ENCODE measurements around the gene TWIST2. TPM values are rescaled to one million over a fixed set of nuclear protein-coding genes. Genes with fewer than 3 reads are reported as not detected.
A peak's percentile ranks its signal among the peaks of the same experiment; 100 is the strongest.

TWIST2 gene
- polyA plus RNA-seq, 3 donors, result 0.43 to 0.49 (median 0.43) TPM

DNA sequence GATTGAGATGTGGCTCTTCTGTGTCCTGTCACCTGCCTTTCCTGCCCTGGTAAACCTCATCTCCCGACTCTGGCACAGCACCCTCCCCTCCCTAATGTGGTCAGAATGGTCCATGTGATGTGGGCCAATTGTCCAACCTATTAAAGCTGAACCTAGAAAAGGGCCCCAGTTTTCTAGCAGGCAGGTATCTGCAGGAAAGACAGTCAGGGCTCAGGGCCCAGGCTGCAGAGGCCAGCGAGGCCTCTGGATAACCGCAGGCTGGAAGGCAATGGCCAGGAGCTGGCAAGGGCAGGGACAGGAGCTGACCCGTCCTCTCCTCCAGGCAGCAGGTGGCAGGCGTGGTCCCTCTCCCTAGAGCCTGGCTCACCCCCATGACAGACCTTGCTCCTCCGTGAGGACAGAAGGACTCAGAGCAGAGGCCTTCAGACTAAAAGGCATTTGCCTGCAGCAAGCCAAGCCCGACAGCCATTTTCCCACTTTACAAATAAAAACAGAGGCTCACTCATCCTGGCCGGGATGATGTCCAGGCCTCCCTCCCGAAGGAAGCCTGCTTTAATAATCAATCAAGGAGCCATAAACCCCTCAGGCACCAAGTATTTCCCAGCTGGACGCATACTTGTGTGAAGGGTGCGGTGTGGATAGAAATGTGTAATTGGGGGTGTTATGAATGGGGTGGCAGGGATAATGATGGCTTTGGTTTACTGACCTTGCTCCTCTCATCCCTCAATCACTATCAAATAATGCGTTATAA, 107.1 kb downstream of the TWIST2 start:
- H2AFZ ChIP-seq (ENCODE audit: insufficient read depth, low read depth, low read length, poor library complexity, severe bottlenecking), result no peak overlapping the region
- H3K9ac ChIP-seq (ENCODE audit: insufficient read depth, low read length, poor library complexity, severe bottlenecking), result no peak overlapping the region
- Mint-ChIP-seq H3K27me3 (ENCODE audit: low read depth in 3 of 3) (peaks cover 36 to 52% (median 39%) of the 10 kb centered on the region in 3 donors), H3K4me1 (no peaks in the 10 kb centered on the region), H3K27ac (no peak overlapping the region), H3K36me3 (no peaks in the 10 kb centered on the region), H3K4me3 (no peak overlapping the region), H3K9me3 (peaks cover 0 to 9% (median 2%) of the 10 kb centered on the region in 7 donors)
- WGBS (ENCODE audit: insufficient coverage), result 84% methylated on average over 6 of the region's 12 CpGs
- no peaks in the 10 kb centered on the region for H4K20me1 ChIP-seq (ENCODE audit: insufficient read depth, low read length)
- H3K4me1 ChIP-seq (ENCODE audit: control insufficient read depth in 1 of 2, insufficient read depth in 2 of 2, low read length in 2 of 2), result no peaks in the 10 kb centered on the region
- H3K36me3 ChIP-seq (replicated peaks in 1 of 2; ENCODE audit: control insufficient read depth in 1 of 2, insufficient read depth in 2 of 2, low read length in 2 of 2), result no peaks in the 10 kb centered on the region
- intact Hi-C loops (cut with micrococcal nuclease), result no loop called here
- DNase-seq, result no peak
- peaks cover 11 to 52% of the 10 kb centered on the region in 2 donors for H3K27me3 ChIP-seq (ENCODE audit: control insufficient read depth in 2 of 2, insufficient read depth in 2 of 2, low read length in 2 of 2)
- H3K27ac ChIP-seq (ENCODE audit: low read depth in 1 of 2, low read length in 2 of 2), result no peak overlapping the region
- no peaks in the 10 kb centered on the region for H3K79me2 ChIP-seq (ENCODE audit: insufficient read depth, low read length)
- no peak overlapping the region for H3K4me3 ChIP-seq (replicated peaks in 1 of 3; ENCODE audit: low read depth in 2 of 3, low read length in 3 of 3)
- H3K4me2 ChIP-seq (replicated peaks; ENCODE audit: extremely low read depth, low read length, poor library complexity, severe bottlenecking), result no peak overlapping the region
- H3K9me3 ChIP-seq (replicated peaks in 1 of 2; ENCODE audit: control insufficient read depth in 1 of 2, insufficient read depth in 1 of 2, low read length in 2 of 2), result peaks cover 0 to 4% of the 10 kb centered on the region in 2 donors
- TF ChIP-seq, protein P1, sequence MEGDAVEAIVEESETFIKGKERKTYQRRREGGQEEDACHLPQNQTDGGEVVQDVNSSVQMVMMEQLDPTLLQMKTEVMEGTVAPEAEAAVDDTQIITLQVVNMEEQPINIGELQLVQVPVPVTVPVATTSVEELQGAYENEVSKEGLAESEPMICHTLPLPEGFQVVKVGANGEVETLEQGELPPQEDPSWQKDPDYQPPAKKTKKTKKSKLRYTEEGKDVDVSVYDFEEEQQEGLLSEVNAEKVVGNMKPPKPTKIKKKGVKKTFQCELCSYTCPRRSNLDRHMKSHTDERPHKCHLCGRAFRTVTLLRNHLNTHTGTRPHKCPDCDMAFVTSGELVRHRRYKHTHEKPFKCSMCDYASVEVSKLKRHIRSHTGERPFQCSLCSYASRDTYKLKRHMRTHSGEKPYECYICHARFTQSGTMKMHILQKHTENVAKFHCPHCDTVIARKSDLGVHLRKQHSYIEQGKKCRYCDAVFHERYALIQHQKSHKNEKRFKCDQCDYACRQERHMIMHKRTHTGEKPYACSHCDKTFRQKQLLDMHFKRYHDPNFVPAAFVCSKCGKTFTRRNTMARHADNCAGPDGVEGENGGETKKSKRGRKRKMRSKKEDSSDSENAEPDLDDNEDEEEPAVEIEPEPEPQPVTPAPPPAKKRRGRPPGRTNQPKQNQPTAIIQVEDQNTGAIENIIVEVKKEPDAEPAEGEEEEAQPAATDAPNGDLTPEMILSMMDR (IDR thresholded peaks at IDR 0.05), result no peak

DNA sequence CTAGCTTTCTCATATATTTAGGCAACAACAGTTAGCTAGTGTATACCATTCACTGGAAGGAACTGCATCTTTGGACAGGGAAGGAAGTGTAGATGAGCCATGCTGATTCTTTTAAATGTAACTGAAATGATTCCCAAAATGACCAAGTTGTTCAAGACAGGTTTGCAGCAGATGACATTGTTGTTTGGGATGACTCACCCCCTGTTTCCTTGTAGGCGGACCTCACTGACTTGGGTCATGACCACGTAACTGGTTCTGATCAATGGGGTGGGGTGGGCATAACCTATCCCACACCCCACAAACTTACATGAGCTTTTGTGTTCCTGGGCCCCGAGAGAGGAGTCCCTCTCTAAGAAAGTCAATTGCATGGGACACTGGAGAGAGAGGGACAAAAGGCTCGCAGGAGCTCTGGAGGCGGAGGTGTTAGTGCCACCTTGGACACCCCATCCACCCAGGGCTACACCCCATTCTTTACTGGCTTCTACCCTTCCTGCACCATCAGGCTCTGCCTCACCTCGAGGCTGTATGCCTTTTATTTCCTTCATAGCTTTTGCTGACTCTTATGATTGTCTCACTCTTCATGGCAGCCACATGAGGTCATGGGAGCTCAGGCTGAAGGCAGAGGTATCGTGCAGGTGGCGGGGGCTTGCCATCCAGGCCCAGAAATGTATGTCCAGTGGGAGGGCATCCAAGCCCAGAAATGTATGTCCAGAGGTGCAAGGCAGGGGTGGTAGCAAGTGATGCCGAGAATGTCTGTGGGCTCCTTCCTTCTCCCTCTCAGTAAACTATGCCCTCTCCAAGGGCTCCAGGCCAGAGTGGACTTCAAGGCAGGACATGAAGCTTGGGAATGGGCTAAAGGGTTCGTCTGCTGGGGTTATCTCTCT, 108.0 kb downstream of the TWIST2 start:
- intact Hi-C loops (cut with micrococcal nuclease), result no loop called here
- no peak overlapping the region for H3K27ac Mint-ChIP-seq

More for the DNA sequence above, 108.0 kb downstream of the TWIST2 start:
- Histone ChIP-seq H3K4me1 (ENCODE audit: control insufficient read depth in 1 of 2, insufficient read depth in 2 of 2, low read length in 2 of 2) (no peaks in the 10 kb centered on the region), H3K4me3 (replicated peaks in 1 of 3; ENCODE audit: low read depth in 2 of 3, low read length in 3 of 3) (no peak overlapping the region), H3K36me3 (replicated peaks in 1 of 2; ENCODE audit: control insufficient read depth in 1 of 2, insufficient read depth in 2 of 2, low read length in 2 of 2) (no peaks in the 10 kb centered on the region), H3K27ac (ENCODE audit: low read depth in 1 of 2, low read length in 2 of 2) (no peak overlapping the region), H3K79me2 (ENCODE audit: insufficient read depth, low read length) (no peaks in the 10 kb centered on the region), H2AFZ (ENCODE audit: insufficient read depth, low read depth, low read length, poor library complexity, severe bottlenecking) (no peak overlapping the region), H3K9ac (ENCODE audit: insufficient read depth, low read length, poor library complexity, severe bottlenecking) (no peak overlapping the region), H4K20me1 (ENCODE audit: insufficient read depth, low read length) (no peaks in the 10 kb centered on the region), H3K9me3 (replicated peaks in 1 of 2; ENCODE audit: control insufficient read depth in 1 of 2, insufficient read depth in 1 of 2, low read length in 2 of 2) (peaks cover 0 to 4% of the 10 kb centered on the region in 2 donors), H3K27me3 (ENCODE audit: control insufficient read depth in 2 of 2, insufficient read depth in 2 of 2, low read length in 2 of 2) (peaks cover 11 to 43% of the 10 kb centered on the region in 2 donors), H3K4me2 (replicated peaks; ENCODE audit: extremely low read depth, low read length, poor library complexity, severe bottlenecking) (no peak overlapping the region)
- no peak for DNase-seq
- Mint-ChIP-seq H3K9me3 (peaks cover 0 to 13% (median 6%) of the 10 kb centered on the region in 7 donors), H3K4me3 (peak overlapping the region in 1 of 2 donors; percentile 39), H3K36me3 (no peaks in the 10 kb centered on the region), H3K27me3 (ENCODE audit: low read depth in 3 of 3) (peaks cover 29 to 45% (median 34%) of the 10 kb centered on the region in 3 donors), H3K4me1 (no peaks in the 10 kb centered on the region)
- TF ChIP-seq, protein P1 (IDR thresholded peaks at IDR 0.05), result no peak
- WGBS (ENCODE audit: insufficient coverage), result 85% methylated on average over 3 of the region's 10 CpGs

Measured in CD14-positive monocyte (primary cell).